Prostate gland (tissue), 2 donors: ENCODE measurements around the gene LZTR1. TPM values are rescaled to one million over a fixed set of nuclear protein-coding genes. Genes with fewer than 3 reads are reported as not detected.
A peak's percentile ranks its signal among the peaks of the same experiment; 100 is the strongest.
"Not testable (repeated sequence)": the region's sequence is repeated elsewhere in the genome, so short reads cannot be mapped to it uniquely, and the experiment has no call there.

Experiments
- DNase-seq: peaks from one replicate; pipeline ENCODE4 v3.0.0-alpha.2; 2019; ENCODE audit warnings: low spot score
- H3K27ac ChIP-seq, 2 donors: fragments of 200-600 bp; sonication (generic); 2 replicates each; pipeline ENCODE4 v1.5.1; 2017 to 2019
- H3K27me3 ChIP-seq: fragments of 200-600 bp; sonication (generic); replicated peaks from 2 replicates; pipeline ENCODE4 v1.5.1; 2019; ENCODE audit not compliant: insufficient read depth
- H3K36me3 ChIP-seq, 2 donors: fragments of 200-600 bp; sonication (generic); 1 replicate in 1 of 2; 2 replicates in 1 of 2; pipeline versions ENCODE4 v1.5.1 to v1.8.1; 2017 to 2019
- H3K4me1 ChIP-seq: fragments of 200-600 bp; sonication (generic); replicated peaks from 2 replicates; pipeline ENCODE4 v1.5.1; 2019
- H3K4me3 ChIP-seq, 2 donors: fragments of 200-600 bp; sonication (generic); 2 replicates each; pipeline ENCODE4 v1.5.1; 2017 to 2019
- H3K9me3 ChIP-seq: fragments of 200-600 bp; sonication (generic); 2 replicates; pipeline ENCODE4 v1.5.1; 2017
- CTCF ChIP-seq, 4 experiments: fragments of 200-600 bp in 2 of 4; fragments of 450-650 bp in 2 of 4; sonication (generic) in 2 of 4; IDR thresholded peaks; 1 replicate in 3 of 4; 2 replicates in 1 of 4; pipeline ENCODE4 v1.5.1; 2016 to 2019; ENCODE audit warnings: antibody characterized with exemption in 4 of 4, mild to moderate bottlenecking in 2 of 4, moderate library complexity in 2 of 4
- POLR2A ChIP-seq: fragments of 450-650 bp; IDR thresholded peaks from one replicate; pipeline ENCODE4 v1.6.1; 2016; ENCODE audit warnings: antibody characterized with exemption, mild to moderate bottlenecking
- POLR2AphosphoS5 ChIP-seq: sonication (generic); formaldehyde crosslinking; IDR thresholded peaks from one replicate; pipeline ENCODE4 v1.6.1; 2017; ENCODE audit warnings: antibody characterized with exemption
- WGBS: methylation state at CpG from one replicate; pipeline ENCODE4 v1.1.5; 2018; 5-methylcytosine and 5-hydroxymethylcytosine counted together
- intact Hi-C: fragments of 100-400 bp; cut with DNase I; formaldehyde crosslinking; loops from one replicate; pipeline ENCODE4 v1.14.2; 2022
- total RNA-seq, 2 donors: library from RNA; depleted of rRNA; stranded (reverse); fragments of >200 nt; gene quantifications; one replicate each; pipeline ENCODE4 v1.1.0, GENCODE V29; 2016

Gene LZTR1
- total RNA-seq, 2 donors from 2014 or later = 41.5 to 48.9 TPM

- intact Hi-C loops = loop anchor here (5.0 kb wide), 1 partner anchor 84 kb away; the partner anchor contains the start of gene CRKL
- Histone ChIP-seq H3K4me3 (peak within 1 kb of the TSS; percentile 57 to 66), H3K36me3 (peaks cover 0 to 11% of the 10 kb centered on the region in 2 donors), H3K9me3 (no peaks in the 10 kb centered on the region), H3K4me1 (peaks cover 16% of the 10 kb centered on the region), H3K27ac (peak within 1 kb of the TSS; percentile 96 to 97), H3K27me3 (no peaks in the 10 kb centered on the region)
- DNase-seq = peak; percentile 95
- 1% methylated on average over 73 of the region's 83 CpGs for WGBS
- TF ChIP-seq POLR2A (peak; percentile 68), CTCF (IDR thresholded peaks at IDR 0.05) (no peak), POLR2AphosphoS5 (peak; percentile 92)
These were observed 19.7 kb downstream of the LZTR1 start, which contains the start of gene THAP7 for GRCh38 chr22:21001601-21002325. Gene THAP7, minus strand, starts transcription at chr22:21002118. Its CDS starts 207 bp downstream, at chr22:21001911.

- DNase-seq = no peak
- TF ChIP-seq CTCF (IDR thresholded peaks at IDR 0.05) = no peak
- no peak for TF ChIP-seq POLR2AphosphoS5
- no peak for TF ChIP-seq POLR2A
- no peak overlapping the region for H3K4me3 ChIP-seq
- H3K36me3 ChIP-seq = peaks cover 0 to 4% of the 10 kb centered on the region in 2 donors
- 71% methylated on average over 4 of the region's 4 CpGs for WGBS
- intact Hi-C loops = loop anchor here (5.0 kb wide), 1 partner anchor 86 kb away; the partner anchor contains the start of gene CRKL
- peaks cover 16% of the 10 kb centered on the region for H3K4me1 ChIP-seq
- no peaks in the 10 kb centered on the region for H3K9me3 ChIP-seq
- no peak overlapping the region for H3K27ac ChIP-seq
- no peaks in the 10 kb centered on the region for H3K27me3 ChIP-seq
These were observed 21.7 kb downstream of the LZTR1 start for GRCh38 chr22:21003782-21004181.

- H3K27ac ChIP-seq, H3K4me1 ChIP-seq, H3K4me3 ChIP-seq, H3K9me3 ChIP-seq, H3K36me3 ChIP-seq, DNase-seq, H3K27me3 ChIP-seq, intact Hi-C loops: not testable (repeated sequence)
- WGBS = 83% methylated on average over 13 of the region's 13 CpGs
These were observed 27.1 kb downstream of the LZTR1 start for GRCh38 chr22:21009208-21009607.

GRCh38 chr22:21009638-21010425 is 27.7 kb downstream of the LZTR1 start:
- Histone ChIP-seq H3K4me3 (no peak overlapping the region), H3K9me3 (no peaks in the 10 kb centered on the region), H3K27me3 (no peaks in the 10 kb centered on the region), H3K4me1 (peaks cover 7% of the 10 kb centered on the region), H3K27ac (no peak overlapping the region), H3K36me3 (no peaks in the 10 kb centered on the region)
- TF ChIP-seq POLR2AphosphoS5 = no peak
- no peak for TF ChIP-seq CTCF (IDR thresholded peaks at IDR 0.05)
- TF ChIP-seq POLR2A = no peak
- 52% methylated on average over 10 of the region's 10 CpGs for WGBS
- DNase-seq = peak; percentile 16
- intact Hi-C loops = no loop called here

GRCh38 chr22:21010426-21011113 is 28.5 kb downstream of the LZTR1 start:
- H3K27me3 ChIP-seq = no peaks in the 10 kb centered on the region
- WGBS = 93% methylated on average over 3 of the region's 3 CpGs
- H3K36me3 ChIP-seq = no peaks in the 10 kb centered on the region
- H3K4me1 ChIP-seq = peaks cover 8% of the 10 kb centered on the region
- no peak overlapping the region for H3K27ac ChIP-seq
- DNase-seq = no peak
- no peak overlapping the region for H3K4me3 ChIP-seq
- intact Hi-C loops = no loop called here
- TF ChIP-seq POLR2AphosphoS5 (no peak), CTCF (IDR thresholded peaks at IDR 0.05) (no peak), POLR2A (no peak)
- no peaks in the 10 kb centered on the region for H3K9me3 ChIP-seq
